IMR-90 (cell line): ENCODE data around the gene MRPL12. TPM values are rescaled to one million over a fixed set of nuclear protein-coding genes. Genes with fewer than 3 reads are reported as not detected.

Experiments used
- ATAC-seq: fragments of 200-7000 bp; cut with Tn5 transposase; 2 replicates; pipeline ENCODE4 v1.9.1; 2020; ENCODE audit warnings: low read depth, mild to moderate bottlenecking, moderate library complexity
- Bru-seq: library from RNA; stranded (reverse); fragments of 400-500 nt; gene quantifications from one replicate; lab custom pipeline; 2021; lab: Mats Ljungman, UMichigan
- BruChase-seq, 2 experiments: library from RNA; stranded (reverse); fragments of 400-500 nt; gene quantifications; one replicate each; lab custom pipeline; 2021; lab: Mats Ljungman, UMichigan
- BruUV-seq: library from RNA; stranded (reverse); fragments of 400-500 nt; replicated peaks from 2 replicates; lab custom pipeline; 2021; lab: Mats Ljungman, UMichigan
- CTCF ChIA-PET: fragments of 300-600 bp; formaldehyde crosslinking; extraction: SDS; loops from one replicate; lab custom pipeline; 2021; ENCODE audit warnings: antibody characterized with exemption; lab: Yijun Ruan, JAX
- POLR2A ChIA-PET: fragments of 300-600 bp; sonication (Branson Sonifier 250); formaldehyde crosslinking; loops from one replicate; lab custom pipeline; 2022; ENCODE audit warnings: antibody characterized with exemption; ENCODE audit not compliant: unreplicated experiment; lab: Charles Lee
- DNase-seq: peaks from one replicate; pipeline ENCODE4 v3.0.0; 2013
- H2AFZ ChIP-seq: replicated peaks from 2 replicates; pipeline ENCODE3; 2013; ENCODE audit warnings: low read length, mild to moderate bottlenecking; ENCODE audit not compliant: poor library complexity
- H2AK5ac ChIP-seq: 2 replicates; pipeline ENCODE4 v1.6.1; 2013; ENCODE audit warnings: low read depth, low read length, inconsistent platforms
- H2AK9ac ChIP-seq: replicated peaks from 2 replicates; pipeline ENCODE3; 2013; ENCODE audit warnings: mild to moderate bottlenecking, low read depth, low read length, moderate library complexity; ENCODE audit not compliant: poor library complexity
- H2BK120ac ChIP-seq: 2 replicates; pipeline ENCODE4 v1.6.1; 2013; ENCODE audit warnings: low read depth, low read length, inconsistent platforms
- H2BK15ac ChIP-seq: 3 replicates; pipeline ENCODE4 v1.6.1; 2013; ENCODE audit warnings: low read depth, low read length, inconsistent platforms
- H2BK20ac ChIP-seq: 2 replicates; pipeline ENCODE4 v1.6.1; 2013; ENCODE audit warnings: low read depth, mild to moderate bottlenecking, inconsistent platforms, low read length, moderate library complexity
- H2BK5ac ChIP-seq: 2 replicates; pipeline ENCODE4 v1.6.1; 2013; ENCODE audit warnings: mild to moderate bottlenecking, low read depth, low read length, inconsistent platforms; ENCODE audit not compliant: poor library complexity, severe bottlenecking
- H3K14ac ChIP-seq: replicated peaks from 2 replicates; pipeline ENCODE4 v1.6.1; 2013; ENCODE audit warnings: low read depth, low read length, inconsistent platforms
- H3K18ac ChIP-seq: 2 replicates; pipeline ENCODE4 v1.6.1; 2013; ENCODE audit warnings: low read depth, low read length, control low read depth
- H3K23ac ChIP-seq: 2 replicates; pipeline ENCODE4 v1.6.1; 2013; ENCODE audit warnings: low read depth, low read length, inconsistent platforms
- H3K27ac ChIP-seq: 2 replicates; pipeline ENCODE4 v1.5.1; 2013; ENCODE audit warnings: mild to moderate bottlenecking, control low read depth, low read length; ENCODE audit not compliant: insufficient read depth
- H3K27me3 ChIP-seq: 2 replicates; pipeline ENCODE4 v1.6.1; 2013; ENCODE audit warnings: low read length; ENCODE audit not compliant: control insufficient read depth, insufficient read depth
- H3K36me3 ChIP-seq: 2 replicates; pipeline ENCODE4 v1.6.1; 2013; ENCODE audit warnings: low read length, mixed read lengths; ENCODE audit not compliant: control insufficient read depth, insufficient read depth
- H3K4ac ChIP-seq: 2 replicates; pipeline ENCODE4 v1.6.1; 2013; ENCODE audit warnings: low read depth, low read length, inconsistent platforms
- H3K4me1 ChIP-seq: 2 replicates; pipeline ENCODE4 v1.6.1; 2013; ENCODE audit warnings: low read length, mixed read lengths; ENCODE audit not compliant: control insufficient read depth, insufficient read depth
- H3K4me2 ChIP-seq: 2 replicates; pipeline ENCODE4 v1.6.1; 2013; ENCODE audit warnings: low read depth, mild to moderate bottlenecking, control low read depth, low read length, moderate library complexity
- H3K4me3 ChIP-seq: 2 replicates; pipeline ENCODE4 v1.5.1; 2013; ENCODE audit warnings: low read depth, mild to moderate bottlenecking, control low read depth, low read length, moderate library complexity; ENCODE audit not compliant: insufficient read depth
- H3K56ac ChIP-seq: 2 replicates; pipeline ENCODE4 v1.6.1; 2013; ENCODE audit warnings: low read length, inconsistent platforms; ENCODE audit not compliant: insufficient read depth; ENCODE audit errors: extremely low read depth
- H3K79me1 ChIP-seq, 2 experiments: 2 replicates each; pipeline ENCODE4 v1.6.1; 2013; ENCODE audit warnings: low read length in 2 of 2, inconsistent platforms in 1 of 2, low read depth in 1 of 2
- H3K9ac ChIP-seq: 2 replicates; pipeline ENCODE4 v1.6.1; 2013; ENCODE audit warnings: low read depth, low read length, control low read depth
- H3K9me1 ChIP-seq: 2 replicates; pipeline ENCODE4 v1.6.1; 2013; ENCODE audit warnings: low read length, inconsistent platforms; ENCODE audit not compliant: insufficient read depth
- H3K9me3 ChIP-seq: 2 replicates; pipeline ENCODE4 v1.6.1; 2013; ENCODE audit warnings: low read length; ENCODE audit not compliant: control insufficient read depth, insufficient read depth
- H4K20me1 ChIP-seq: 2 replicates; pipeline ENCODE4 v1.6.1; 2013; ENCODE audit warnings: low read length, inconsistent platforms; ENCODE audit not compliant: insufficient read depth
- H4K5ac ChIP-seq: 2 replicates; pipeline ENCODE4 v1.6.1; 2013; ENCODE audit warnings: mild to moderate bottlenecking, low read depth, low read length, control low read depth
- H4K8ac ChIP-seq, 2 experiments: 2 replicates each; pipeline ENCODE4 v1.6.1; 2013; ENCODE audit warnings: low read depth in 2 of 2, low read length in 2 of 2, control low read depth in 1 of 2, inconsistent platforms in 1 of 2
- H4K91ac ChIP-seq: 2 replicates; pipeline ENCODE4 v1.6.1; 2013; ENCODE audit warnings: low read depth, low read length, inconsistent platforms; ENCODE audit not compliant: insufficient read depth
- CHD1 ChIP-seq: IDR thresholded peaks from 2 replicates; pipeline ENCODE4 v1.6.1; 2012; ENCODE audit warnings: low read depth, low read length, improper control_type of control experiment
- ELK1 ChIP-seq: fragments of 150-350 bp; IDR thresholded peaks from 2 replicates; pipeline ENCODE4 v1.6.1; 2016; ENCODE audit warnings: low read depth, mild to moderate bottlenecking, low read length, moderate library complexity, borderline replicate concordance
- FOS ChIP-seq: fragments of 150-350 bp; IDR thresholded peaks from 2 replicates; pipeline ENCODE4 v1.6.1; 2016; ENCODE audit warnings: low read depth, low read length
- MAFK ChIP-seq: IDR thresholded peaks from 2 replicates; pipeline ENCODE4 v1.6.1; 2012; ENCODE audit warnings: low read depth, low read length, improper control_type of control experiment
- MAZ ChIP-seq: IDR thresholded peaks from 2 replicates; pipeline ENCODE4 v1.6.1; 2012; ENCODE audit warnings: low read depth, mild to moderate bottlenecking, low read length, improper control_type of control experiment, moderate library complexity, borderline replicate concordance
- MXI1 ChIP-seq: IDR thresholded peaks from 2 replicates; pipeline ENCODE4 v1.6.1; 2012; ENCODE audit warnings: low read depth, mild to moderate bottlenecking, low read length, moderate library complexity, borderline replicate concordance
- POLR2A ChIP-seq: IDR thresholded peaks from 2 replicates; pipeline ENCODE4 v1.6.1; 2012; ENCODE audit warnings: mild to moderate bottlenecking, low read depth, low read length
- RAD21 ChIP-seq: IDR thresholded peaks from 2 replicates; pipeline ENCODE4 v1.6.1; 2012; ENCODE audit warnings: low read length, improper control_type of control experiment
- RCOR1 ChIP-seq: IDR thresholded peaks from 2 replicates; pipeline ENCODE4 v1.6.1; 2012; ENCODE audit warnings: mild to moderate bottlenecking, low read length, improper control_type of control experiment; ENCODE audit not compliant: insufficient replicate concordance
- RFX5 ChIP-seq: IDR thresholded peaks from 2 replicates; pipeline ENCODE4 v1.8.0; 2012; ENCODE audit warnings: low read depth, mild to moderate bottlenecking, low read length, moderate library complexity
- SMC3 ChIP-seq: fragments of 150-350 bp; IDR thresholded peaks from 2 replicates; pipeline ENCODE4 v1.6.1; 2016; ENCODE audit warnings: low read depth, mild to moderate bottlenecking, antibody characterized with exemption, low read length, moderate library complexity
- WGBS, 2 experiments: methylation state at CpG; one replicate each; pipeline versions ENCODE4 v1.1.5 to v1.1.7; 2013; ENCODE audit warnings: missing lambda C conversion rate in 2 of 2; ENCODE audit not compliant: insufficient read length in 1 of 2; ENCODE audit errors: extremely low coverage in 2 of 2; 5-methylcytosine and 5-hydroxymethylcytosine counted together
- dilution Hi-C: fragments of 300-500 bp; cut with HindIII; formaldehyde crosslinking; loops from one replicate; pipeline ENCODE4 v1.14.3; 2018; ENCODE audit warnings: low sequenced_read_pairs; ENCODE audit not compliant: unreplicated experiment
- in situ Hi-C: fragments of 300-500 bp; cut with MboI; formaldehyde crosslinking; loops from 3 replicates; pipeline ENCODE4 v1.14.3; 2019; ENCODE audit warnings: low sequenced_read_pairs, inconsistent platforms, mixed read lengths
- intact Hi-C: fragments of 100-400 bp; cut with micrococcal nuclease; formaldehyde crosslinking; loops from 2 replicates; pipeline ENCODE4 v1.10.0; 2022
- long read RNA-seq: library from polyadenylated mRNA; unstranded; transcript quantifications from one replicate; pipeline ENCODE4 v2.0.0, GENCODE V29; 2021; ENCODE audit not compliant: unreplicated experiment
- polyA plus RNA-seq, 3 experiments: library from polyadenylated mRNA; depleted of rRNA; stranded (reverse); fragments of >200 nt; gene quantifications; 2 replicates each; pipeline ENCODE4 v1.2.3, GENCODE V29; 2012; ENCODE audit warnings: low replicate concordance in 1 of 3
- total RNA-seq: library from RNA; depleted of rRNA; stranded (reverse); fragments of >200 nt; gene quantifications from 2 replicates; pipeline ENCODE4 v1.2.3, GENCODE V29; 2012; rRNA removed
- TF ChIP-seq, protein P1 (sequence below): conservative IDR thresholded peaks from 2 replicates; pipeline ENCODE4 v1.5.1; 2012; ENCODE audit warnings: mild to moderate bottlenecking, low read depth, low read length, improper control_type of control experiment

Gene MRPL12
- total RNA-seq (17.2 and 17.5 TPM in 2 replicates), polyA plus RNA-seq (2012; rRNA removed) (111 and 127 TPM in 2 replicates), Bru-seq, nascent RNA (percentile 83 among the genes with signal in this experiment), BruChase-seq, experiment 1, labeled RNA remaining after a 6-hour chase (percentile 88 among the genes with signal in this experiment), BruChase-seq, experiment 2, labeled RNA remaining after a 2-hour chase (percentile 83 among the genes with signal in this experiment)
- 140 and 156 TPM in 2 replicates for polyA plus RNA-seq (2012; cell fraction: cytosol; rRNA removed)
- 32.1 and 54.9 TPM in 2 replicates for polyA plus RNA-seq (2012; cell fraction: nucleus; rRNA removed; ENCODE audit: low replicate concordance)
- long read RNA-seq, transcript MRPL12-201 (5 exons, 1,028 nt) = major isoform, 43 of 51 reads
- long read RNA-seq, partial matches to known transcripts = 7 of 51 reads
- long read RNA-seq, other reads (novel, unspliced or antisense) = 1 of 51 reads

DNA sequence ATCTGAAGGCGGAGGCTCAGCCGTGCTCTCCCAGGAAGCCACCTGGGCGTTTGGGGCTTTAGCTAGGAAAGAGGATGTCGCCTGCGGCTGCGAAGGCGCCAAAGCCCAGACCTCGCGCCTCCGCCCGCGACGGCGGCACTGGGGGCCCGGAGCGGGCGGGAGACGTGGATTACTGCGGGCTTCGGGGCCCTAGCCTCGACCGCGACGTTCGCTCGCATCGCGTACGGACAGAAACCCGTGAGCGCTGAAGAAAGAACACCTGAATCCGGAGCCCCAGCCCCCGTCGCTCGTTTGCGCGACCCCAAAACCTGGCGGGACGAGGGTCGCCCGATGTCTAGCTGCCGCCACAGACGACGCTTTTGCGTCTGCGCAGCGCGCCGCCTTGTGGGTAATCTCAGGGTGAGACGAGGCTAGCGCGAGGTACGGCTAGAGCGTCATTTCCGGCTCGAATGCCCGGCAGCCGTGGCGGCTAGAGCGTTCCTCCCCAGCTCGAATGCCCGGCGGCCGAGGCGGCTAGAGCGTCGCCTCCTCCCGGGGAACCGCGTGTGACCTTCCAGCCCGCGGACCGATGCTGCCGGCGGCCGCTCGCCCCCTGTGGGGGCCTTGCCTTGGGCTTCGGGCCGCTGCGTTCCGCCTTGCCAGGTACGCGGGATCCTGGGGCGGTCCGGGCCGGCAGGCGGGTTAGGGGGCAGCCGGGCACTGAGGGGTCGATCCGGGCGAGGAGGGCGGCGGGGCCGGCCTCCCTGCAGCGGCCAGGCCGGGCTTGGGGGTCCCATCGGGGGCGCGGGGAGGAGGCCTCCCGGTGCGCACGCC, at the start of gene MRPL12:
TSS of gene MRPL12 (plus strand) at position 434 of the 813 bp plus-strand sequence. CDS start at position 569, 135 bp downstream.
- Histone ChIP-seq H3K27me3 (no peaks in the 10 kb centered on the region), H2BK20ac (no peak within 1 kb of the TSS), H2BK15ac (no peak within 1 kb of the TSS), H2AK9ac (peak within 1 kb of the TSS; percentile 75), H3K9me3 (no peaks in the 10 kb centered on the region), H3K9me1 (no peaks in the 10 kb centered on the region), H3K18ac (no peak within 1 kb of the TSS), H3K27ac (peak within 1 kb of the TSS; percentile 86), H3K79me1 (peaks cover 15 to 57% of the 10 kb centered on the region in 2 experiments), H3K14ac (peak within 1 kb of the TSS; percentile 90), H3K4me1 (peaks cover 7% of the 10 kb centered on the region), H2AK5ac (peak within 1 kb of the TSS; percentile 87), H4K91ac (peak within 1 kb of the TSS; percentile 50; the same call in 1 of the 2 replicates), H3K9ac (peak within 1 kb of the TSS; percentile 87), H3K4ac (peak within 1 kb of the TSS; percentile 77), H2AFZ (peak within 1 kb of the TSS; percentile 93), H4K8ac (peak within 1 kb of the TSS; percentile 60 to 96), H3K36me3 (peaks cover 30% of the 10 kb centered on the region), H4K5ac (peak within 1 kb of the TSS; percentile 62), H3K4me2 (peak within 1 kb of the TSS; percentile 87), H3K23ac (peak within 1 kb of the TSS; percentile 54), H2BK5ac (peak within 1 kb of the TSS; percentile 69), H3K56ac (peak within 1 kb of the TSS; percentile 74), H4K20me1 (peaks cover 37% of the 10 kb centered on the region), H2BK120ac (no peak within 1 kb of the TSS), H3K4me3 (peak within 1 kb of the TSS; percentile 79)
- dilution Hi-C loops (no loop called here), in situ Hi-C loops (no loop called here), intact Hi-C loops (no loop called here)
- CTCF ChIA-PET = no interaction called here
- BruUV-seq = no TSS peak
- peak; percentile 93 for ATAC-seq
- POLR2A ChIA-PET = interaction anchor here (0.5 to 0.6 kb wide), 3 partner anchors 14 to 840 kb away, joined by 4 to 9 read pairs (median 5); no protein-coding TSS in a partner anchor
- 1% methylated on average over 62 of the region's 102 CpGs; no CpG with 5 or more reads in 1 of the 2 experiments for WGBS, 2 experiments
- peak; percentile 89 for DNase-seq
- TF ChIP-seq, protein P1, sequence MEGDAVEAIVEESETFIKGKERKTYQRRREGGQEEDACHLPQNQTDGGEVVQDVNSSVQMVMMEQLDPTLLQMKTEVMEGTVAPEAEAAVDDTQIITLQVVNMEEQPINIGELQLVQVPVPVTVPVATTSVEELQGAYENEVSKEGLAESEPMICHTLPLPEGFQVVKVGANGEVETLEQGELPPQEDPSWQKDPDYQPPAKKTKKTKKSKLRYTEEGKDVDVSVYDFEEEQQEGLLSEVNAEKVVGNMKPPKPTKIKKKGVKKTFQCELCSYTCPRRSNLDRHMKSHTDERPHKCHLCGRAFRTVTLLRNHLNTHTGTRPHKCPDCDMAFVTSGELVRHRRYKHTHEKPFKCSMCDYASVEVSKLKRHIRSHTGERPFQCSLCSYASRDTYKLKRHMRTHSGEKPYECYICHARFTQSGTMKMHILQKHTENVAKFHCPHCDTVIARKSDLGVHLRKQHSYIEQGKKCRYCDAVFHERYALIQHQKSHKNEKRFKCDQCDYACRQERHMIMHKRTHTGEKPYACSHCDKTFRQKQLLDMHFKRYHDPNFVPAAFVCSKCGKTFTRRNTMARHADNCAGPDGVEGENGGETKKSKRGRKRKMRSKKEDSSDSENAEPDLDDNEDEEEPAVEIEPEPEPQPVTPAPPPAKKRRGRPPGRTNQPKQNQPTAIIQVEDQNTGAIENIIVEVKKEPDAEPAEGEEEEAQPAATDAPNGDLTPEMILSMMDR = no peak
- TF ChIP-seq POLR2A (peak; percentile 83), RCOR1 (no peak), SMC3 (no peak), RFX5 (no peak), RAD21 (no peak), CHD1 (no peak), MAZ (peak; percentile 21; the same call in 1 of the 2 replicates), MXI1 (peak; percentile 69; the same call in 1 of the 2 replicates), MAFK (no peak), FOS (peak; percentile 10; the same call in 1 of the 2 replicates), ELK1 (0 out of 2 replicates have a peak, but pooled peaks have one; percentile 3)
